ENCODE results near the gene ARL4A. TPM values are rescaled to one million over a fixed set of nuclear protein-coding genes. Genes with fewer than 3 reads are reported as not detected.

The ARL4A gene
- total and polyA plus RNA-seq, 2 donors (not counting 3 experiments of a cell fraction or from before 2014, with no cell fraction given), result 34.1 to 43.2 TPM

GRCh38 chr7:12685550-12685949 lies 1.9 kb upstream of the ARL4A start:
- Histone ChIP-seq H3K4me2 (ENCODE audit: insufficient read depth, low read length) (peak overlapping the region; percentile 31), H3K79me2 (ENCODE audit: control insufficient read depth, insufficient read depth, low read length) (peaks cover 27% of the 10 kb centered on the region), H3K4me1 (ENCODE audit: control insufficient read depth, extremely low read depth, insufficient read depth, low read length) (peaks cover 12% of the 10 kb centered on the region), H3K27ac (ENCODE audit: insufficient read depth, low read depth, low read length) (no peak overlapping the region), H3K9me1 (replicated peaks; ENCODE audit: control insufficient read depth, extremely low read depth, insufficient read depth, low read length) (no peaks in the 10 kb centered on the region), H3K4me3 (replicated peaks in 1 of 3; ENCODE audit: insufficient read depth in 1 of 3, low read depth in 1 of 3, low read length in 3 of 3) (peak overlapping the region in 1 of 3 experiments; percentile 96), H4K20me1 (replicated peaks; ENCODE audit: control insufficient read depth, extremely low read depth, insufficient read depth, low read length) (peaks cover 2% of the 10 kb centered on the region), H3K9me3 (replicated peaks; ENCODE audit: control insufficient read depth, insufficient read depth, low read length) (no peaks in the 10 kb centered on the region), H3K9ac (replicated peaks; ENCODE audit: extremely low read depth, insufficient read depth, low read length) (peak overlapping the region; percentile 87), H3K27me3 (ENCODE audit: control insufficient read depth in 2 of 2, insufficient read depth in 2 of 2, low read length in 2 of 2) (no peaks in the 10 kb centered on the region), H2AFZ (ENCODE audit: low read depth, low read length) (peak overlapping the region; percentile 28), H3K36me3 (ENCODE audit: control insufficient read depth in 2 of 2, extremely low read depth in 1 of 2, insufficient read depth in 2 of 2, low read length in 2 of 2) (no peaks in the 10 kb centered on the region)
- peak; percentile 70 for DNase-seq (ENCODE audit: low read depth, low spot score)
- dilution Hi-C loops (cut with MboI; ENCODE audit: extremely low pct_ligation_motif_present, low sequenced_read_pairs), result no loop called here
- ChIA-PET POLR2A (no interaction called here), CTCF (interaction anchor here (0.5 to 12.2 kb wide), 25 partner anchors 10 to 580 kb away, joined by 3 to 219 read pairs (median 5); no protein-coding TSS in a partner anchor)
- intact Hi-C loops (cut with micrococcal nuclease), result loop anchor here (1.0 to 5.0 kb wide), 2 partner anchors 160 to 227 kb away; no protein-coding TSS in a partner anchor
- no peak for FAIRE-seq
- no TSS peak for BruUV-seq (replicated peaks)
- TF ChIP-seq EZH2 (IDR thresholded peaks at IDR 0.05; ENCODE audit: borderline replicate concordance, low read depth, low read length, severe bottlenecking), result no peak
- peak; percentile 38 to 70 for TF ChIP-seq CTCF (IDR thresholded peaks at IDR 0.05; ENCODE audit: extremely low read depth in 1 of 2, insufficient read depth in 1 of 2, low read depth in 1 of 2, low read length in 2 of 2)
- no peak for TF ChIP-seq POLR2AphosphoS5 (IDR thresholded peaks at IDR 0.05; ENCODE audit: insufficient read depth, low read depth, low read length)
- TF ChIP-seq JUN (IDR thresholded peaks at IDR 0.05; ENCODE audit: borderline replicate concordance, insufficient read depth, insufficient read length, low read depth), result no peak
- no peak for TF ChIP-seq MYC (IDR thresholded peaks at IDR 0.05; ENCODE audit: low read depth, low read length)
- TF ChIP-seq GATA2 (IDR thresholded peaks at IDR 0.05; ENCODE audit: insufficient read depth, insufficient read length, low read depth, low read length), result no peak
- TF ChIP-seq MAX (IDR thresholded peaks at IDR 0.05; ENCODE audit: insufficient read depth, insufficient read length), result no peak
- TF ChIP-seq POLR2A (IDR thresholded peaks at IDR 0.05; ENCODE audit: low read depth, low read length), result no peak
- no peak for TF ChIP-seq FOS (IDR thresholded peaks at IDR 0.05; ENCODE audit: borderline replicate concordance, insufficient read depth, low read length)
